GM18505 (cell line): ENCODE results near the gene PARVG.
A peak's percentile ranks its signal among the peaks of the same experiment; 100 is the strongest.

Source experiments
- ATAC-seq: cut with Tn5 transposase; IDR thresholded peaks from one replicate; pipeline ENCODE4 v1.9.1; 2021; ENCODE audit not compliant: unreplicated experiment
- POLR2A ChIP-seq: IDR thresholded peaks from 4 replicates; pipeline ENCODE4 v1.6.1; 2011; ENCODE audit warnings: borderline replicate concordance; ENCODE audit not compliant: insufficient read depth, insufficient read length; ENCODE audit errors: extremely low read depth

PARVG gene

GRCh38 chr22:44180706-44181032 is at the start of gene PARVG:
Gene PARVG, plus strand, starts transcription at chr22:44180925. Its CDS starts 2,405 bp downstream, at chr22:44183330.
- peak; percentile 26 for TF ChIP-seq POLR2A
- ATAC-seq, result no peak

- no peak for ATAC-seq
- TF ChIP-seq POLR2A, result no peak
Measured at GRCh38 chr22:44131412-44131811, 49.3 kb upstream of the PARVG start.

- TF ChIP-seq POLR2A, result no peak
- ATAC-seq, result no peak
Measured at GRCh38 chr22:44131989-44132685, 48.6 kb upstream of the PARVG start.

GRCh38 chr22:44132724-44133123 is 48.0 kb upstream of the PARVG start:
- TF ChIP-seq POLR2A, result no peak
- ATAC-seq, result no peak

- no peak for ATAC-seq
Measured at GRCh38 chr22:44133161-44133560, 47.6 kb upstream of the PARVG start.

GRCh38 chr22:44133901-44134571 is 46.7 kb upstream of the PARVG start:
- TF ChIP-seq POLR2A, result no peak
- no peak for ATAC-seq

More at GRCh38 chr22:44133161-44133560, 47.6 kb upstream of the PARVG start:
- no peak for TF ChIP-seq POLR2A

GRCh38 chr22:44136112-44136511 is 44.6 kb upstream of the PARVG start:
- no peak for TF ChIP-seq POLR2A
- no peak for ATAC-seq

GRCh38 chr22:44136786-44137185 is 43.9 kb upstream of the PARVG start:
- no peak for TF ChIP-seq POLR2A
- no peak for ATAC-seq

GRCh38 chr22:44137415-44137814 is 43.3 kb upstream of the PARVG start:
- TF ChIP-seq POLR2A, result no peak
- no peak for ATAC-seq

GRCh38 chr22:44139773-44140172 is 41.0 kb upstream of the PARVG start:
- no peak for ATAC-seq

GRCh38 chr22:44142421-44143104 is 38.2 kb upstream of the PARVG start:
- TF ChIP-seq POLR2A, result no peak
- no peak for ATAC-seq

More at GRCh38 chr22:44139773-44140172, 41.0 kb upstream of the PARVG start:
- no peak for TF ChIP-seq POLR2A

GRCh38 chr22:44143105-44143474 is 37.6 kb upstream of the PARVG start:
- no peak for ATAC-seq
- TF ChIP-seq POLR2A, result no peak

- no peak for TF ChIP-seq POLR2A
- ATAC-seq, result no peak
Measured at GRCh38 chr22:44143579-44143978, 37.1 kb upstream of the PARVG start.
